IPS-NIHi11 (cell line): ENCODE data around the gene CYP2J2.
"Not testable (repeated sequence)": the region's sequence is repeated elsewhere in the genome, so short reads cannot be mapped to it uniquely, and the experiment has no call there.

Experiments used
- DNase-seq: peaks from one replicate; pipeline ENCODE4 v3.0.0; 2012; ENCODE audit warnings: mixed read lengths, low spot score

CYP2J2 gene, protein sequence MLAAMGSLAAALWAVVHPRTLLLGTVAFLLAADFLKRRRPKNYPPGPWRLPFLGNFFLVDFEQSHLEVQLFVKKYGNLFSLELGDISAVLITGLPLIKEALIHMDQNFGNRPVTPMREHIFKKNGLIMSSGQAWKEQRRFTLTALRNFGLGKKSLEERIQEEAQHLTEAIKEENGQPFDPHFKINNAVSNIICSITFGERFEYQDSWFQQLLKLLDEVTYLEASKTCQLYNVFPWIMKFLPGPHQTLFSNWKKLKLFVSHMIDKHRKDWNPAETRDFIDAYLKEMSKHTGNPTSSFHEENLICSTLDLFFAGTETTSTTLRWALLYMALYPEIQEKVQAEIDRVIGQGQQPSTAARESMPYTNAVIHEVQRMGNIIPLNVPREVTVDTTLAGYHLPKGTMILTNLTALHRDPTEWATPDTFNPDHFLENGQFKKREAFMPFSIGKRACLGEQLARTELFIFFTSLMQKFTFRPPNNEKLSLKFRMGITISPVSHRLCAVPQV

DNA sequence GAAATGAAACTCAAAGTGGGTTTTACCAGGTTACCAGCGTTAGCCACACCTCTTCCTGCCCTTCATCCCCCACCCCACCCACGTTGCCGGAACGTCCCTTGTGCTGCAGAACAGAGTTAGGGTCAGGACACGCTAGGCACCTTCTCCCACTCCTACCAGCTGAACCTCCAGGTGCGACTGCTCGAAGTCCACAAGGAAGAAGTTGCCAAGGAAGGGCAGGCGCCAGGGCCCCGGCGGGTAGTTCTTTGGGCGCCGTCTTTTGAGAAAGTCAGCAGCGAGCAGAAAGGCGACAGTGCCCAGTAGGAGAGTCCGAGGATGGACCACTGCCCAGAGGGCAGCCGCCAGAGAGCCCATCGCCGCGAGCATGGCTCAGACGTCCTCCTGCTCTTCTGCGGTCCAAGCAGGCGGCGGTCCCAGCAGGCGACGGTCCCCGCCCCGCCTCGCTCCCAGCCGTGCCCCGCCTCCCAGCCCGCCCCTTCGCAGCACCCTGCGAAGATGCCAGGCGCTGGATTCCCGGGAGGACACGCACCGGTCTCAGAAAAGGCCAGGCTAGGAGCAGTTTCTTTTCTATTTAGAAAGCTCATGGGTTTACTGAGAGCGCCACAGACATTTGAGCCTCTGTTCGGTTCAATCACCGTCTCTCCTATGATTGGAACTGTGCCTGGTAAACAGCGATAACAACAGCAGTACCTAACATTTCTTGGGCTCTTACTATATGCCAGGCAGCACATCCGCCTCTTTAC is at the start of gene CYP2J2:
Gene CYP2J2, minus strand, starts transcription at position 393 of the 743 bp plus-strand sequence. Its CDS starts 27 bp downstream, at position 366.
- peak; percentile 76 for DNase-seq

GRCh38 chr1:59973719-59974118 is 47.1 kb upstream of the CYP2J2 start:
- no peak for DNase-seq

- no peak for DNase-seq
Observed at GRCh38 chr1:59972216-59972927, 45.8 kb upstream of the CYP2J2 start.

- peak; percentile 87 for DNase-seq
Observed at GRCh38 chr1:59971464-59971911, 44.9 kb upstream of the CYP2J2 start.

GRCh38 chr1:59969542-59970175 is 43.1 kb upstream of the CYP2J2 start:
- not testable (repeated sequence) for DNase-seq

DNA sequence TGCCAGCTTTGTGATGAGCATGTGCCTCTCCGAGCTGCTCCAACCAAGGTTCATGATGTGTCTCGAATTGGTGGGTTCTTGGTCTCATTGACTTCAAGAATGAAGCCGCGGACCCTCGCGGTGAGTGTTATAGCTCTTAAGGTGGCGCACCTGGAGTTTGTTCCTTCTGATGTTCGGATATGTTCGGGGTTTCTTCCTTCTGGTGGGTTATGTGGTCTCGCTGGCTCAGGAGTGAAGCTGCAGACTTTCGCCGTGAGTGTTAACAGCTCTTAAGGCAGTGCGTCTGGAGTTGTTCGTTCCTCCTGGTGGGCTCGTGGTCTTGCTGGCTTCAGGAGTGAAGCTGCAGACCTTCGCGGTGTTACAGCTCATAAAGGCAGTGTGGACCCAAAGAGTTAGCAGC is 42.2 kb upstream of the CYP2J2 start:
- DNase-seq, result not testable (repeated sequence)

DNA sequence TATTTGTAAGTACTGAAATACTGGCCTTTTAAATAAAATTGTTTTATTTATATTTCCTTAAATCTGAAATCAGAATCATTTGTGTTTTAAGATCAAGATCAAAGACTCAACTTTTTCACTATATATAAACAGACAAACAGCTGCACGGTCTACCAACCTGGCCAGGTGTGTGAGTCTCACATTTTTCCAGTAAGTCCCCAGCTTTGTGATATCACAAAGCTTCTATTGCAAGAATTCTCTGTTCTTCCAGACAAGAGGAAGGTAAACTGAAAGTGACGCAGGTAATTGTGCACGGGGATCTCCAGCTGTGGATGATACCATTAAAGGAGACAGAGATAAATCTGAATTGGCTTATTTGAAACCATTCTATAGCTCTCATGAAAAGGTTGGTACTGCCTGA is 41.2 kb upstream of the CYP2J2 start:
- DNase-seq, result no peak

- DNase-seq, result no peak
Observed at GRCh38 chr1:59967141-59967697, 40.6 kb upstream of the CYP2J2 start.

GRCh38 chr1:59952065-59952464 is 25.5 kb upstream of the CYP2J2 start:
- DNase-seq, result no peak

DNA sequence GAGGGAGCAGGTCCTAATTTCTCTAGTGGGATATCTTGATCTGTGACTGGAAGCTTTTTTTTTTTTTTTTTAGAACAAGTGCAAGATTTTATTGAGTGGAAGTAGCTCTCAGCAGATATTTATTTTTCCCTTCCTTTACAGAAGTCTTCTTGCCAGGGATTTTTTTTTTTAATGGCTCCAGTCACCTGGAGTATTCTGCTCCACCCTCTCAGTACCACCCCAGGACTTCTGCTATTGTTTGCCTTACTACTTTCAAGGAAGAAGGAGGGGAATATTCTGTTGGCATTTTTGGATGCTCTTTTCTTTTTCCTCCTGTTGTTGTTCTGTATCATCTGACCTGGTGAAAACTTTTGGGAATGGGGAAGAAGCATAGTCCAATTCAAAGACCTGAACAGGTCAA is 23.1 kb upstream of the CYP2J2 start:
- DNase-seq, result no peak

- DNase-seq, result no peak
Observed at GRCh38 chr1:59948990-59949389, 22.4 kb upstream of the CYP2J2 start.

GRCh38 chr1:59947047-59947938 is 20.7 kb upstream of the CYP2J2 start:
- DNase-seq, result peak; percentile 83

- DNase-seq, result no peak
Observed at GRCh38 chr1:59945790-59946189, 19.2 kb upstream of the CYP2J2 start.

- DNase-seq, result no peak
Observed at GRCh38 chr1:59939393-59939792, 12.8 kb upstream of the CYP2J2 start.

DNA sequence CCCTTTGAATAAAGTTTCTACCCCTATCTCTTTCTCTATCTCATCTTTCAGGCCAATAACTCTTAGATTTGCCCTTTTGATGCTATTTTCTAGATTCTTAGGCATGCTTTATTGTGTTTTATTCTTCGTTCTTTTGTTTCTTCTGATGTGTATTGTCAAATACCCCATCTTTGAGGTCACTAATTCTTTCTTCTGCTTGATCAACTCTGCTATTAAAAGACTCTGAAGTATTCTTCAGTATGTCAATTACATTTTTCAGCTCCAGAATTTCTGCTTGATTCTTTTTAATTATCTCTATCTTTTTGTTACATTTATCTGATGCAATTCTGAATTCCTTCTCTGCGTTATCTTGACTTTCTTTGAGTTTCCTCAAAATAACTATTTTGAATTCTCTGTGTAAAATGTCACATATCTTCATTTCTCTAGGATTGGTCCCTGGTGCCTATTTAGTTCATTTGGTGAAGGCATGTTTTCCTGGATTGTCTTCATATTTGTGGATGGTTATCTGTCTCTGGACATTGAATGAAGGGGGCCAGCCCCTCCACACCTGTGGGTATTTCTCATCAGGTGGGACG is 11.2 kb upstream of the CYP2J2 start:
- DNase-seq, result no peak

DNA sequence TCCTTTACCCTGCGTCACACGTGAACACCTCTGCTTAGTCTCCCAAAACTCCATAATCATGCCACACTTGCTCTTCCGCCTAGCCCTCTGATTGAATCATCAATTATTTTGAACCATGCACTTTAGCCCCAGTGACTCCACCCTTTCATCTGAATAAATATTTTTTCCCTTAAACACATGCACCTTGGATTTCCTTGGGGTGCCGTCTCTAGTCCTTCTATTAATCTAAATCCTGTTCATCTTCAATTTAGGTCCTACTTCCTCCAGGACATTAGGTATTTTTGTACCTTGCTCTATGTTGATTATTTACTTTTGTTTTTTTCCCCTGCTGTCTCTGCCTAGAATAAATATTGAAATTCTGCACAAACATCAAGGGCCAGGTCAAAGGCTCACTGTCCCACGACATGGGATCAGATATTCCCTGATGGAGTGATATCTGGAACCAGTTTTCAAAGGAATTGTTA is 9.8 kb upstream of the CYP2J2 start:
- no peak for DNase-seq

DNA sequence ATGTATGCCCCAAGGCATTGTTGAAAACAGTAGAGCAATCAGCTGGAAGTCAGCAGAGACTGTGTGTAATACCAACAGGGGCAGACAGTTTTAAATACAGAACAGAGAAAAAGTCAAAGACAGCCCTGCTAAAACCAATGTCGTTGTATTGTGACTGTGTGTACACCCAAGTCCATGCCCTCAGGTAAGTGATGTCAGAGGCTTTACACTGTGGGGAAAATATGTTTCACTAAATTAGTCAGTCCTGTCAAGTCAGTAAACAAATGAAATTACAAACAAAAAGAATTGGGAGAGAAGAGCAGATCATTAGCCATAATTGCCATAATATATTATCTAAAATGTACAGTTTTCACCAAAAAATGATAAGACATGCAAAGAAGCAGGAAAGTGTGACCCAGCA is 2.4 kb upstream of the CYP2J2 start:
- DNase-seq, result no peak

- no peak for DNase-seq
Observed at GRCh38 chr1:59927213-59927612, 640 bp upstream of the CYP2J2 start.

- no peak for DNase-seq
Observed at GRCh38 chr1:59924653-59925052, 1.9 kb downstream of the CYP2J2 start.
